ENCODE measurements around the gene ATF7.
"Not testable (repeated sequence)": the region's sequence is repeated elsewhere in the genome, so short reads cannot be mapped to it uniquely, and the experiment has no call there.

The ATF7 gene

GRCh38 chr12:53618275-53618674 is 7.9 kb downstream of the ATF7 start:
- H3K36me3 Mint-ChIP-seq = peaks cover 16 to 21% of the 10 kb centered on the region in 2 donors
- H3K9me3 Mint-ChIP-seq = no peaks in the 10 kb centered on the region
- DNase-seq (no peak), ATAC-seq (replicated peaks) (no peak)
- peak overlapping the region; percentile 62 to 75 for H3K4me3 Mint-ChIP-seq
- H3K27me3 Mint-ChIP-seq = no peaks in the 10 kb centered on the region
- peak overlapping the region; percentile 82 for H3K27ac Mint-ChIP-seq
- H3K4me1 Mint-ChIP-seq = peaks cover 15 to 32% of the 10 kb centered on the region in 2 donors

GRCh38 chr12:53617700-53618099 is 8.5 kb downstream of the ATF7 start:
- H3K27me3 Mint-ChIP-seq = no peaks in the 10 kb centered on the region
- H3K4me1 Mint-ChIP-seq = peaks cover 15 to 32% of the 10 kb centered on the region in 2 donors
- H3K27ac Mint-ChIP-seq = no peak overlapping the region
- ATAC-seq (replicated peaks) (no peak), DNase-seq (no peak)
- peak overlapping the region; percentile 57 to 75 for H3K4me3 Mint-ChIP-seq
- no peaks in the 10 kb centered on the region for H3K9me3 Mint-ChIP-seq
- peaks cover 16 to 21% of the 10 kb centered on the region in 2 donors for H3K36me3 Mint-ChIP-seq

DNA sequence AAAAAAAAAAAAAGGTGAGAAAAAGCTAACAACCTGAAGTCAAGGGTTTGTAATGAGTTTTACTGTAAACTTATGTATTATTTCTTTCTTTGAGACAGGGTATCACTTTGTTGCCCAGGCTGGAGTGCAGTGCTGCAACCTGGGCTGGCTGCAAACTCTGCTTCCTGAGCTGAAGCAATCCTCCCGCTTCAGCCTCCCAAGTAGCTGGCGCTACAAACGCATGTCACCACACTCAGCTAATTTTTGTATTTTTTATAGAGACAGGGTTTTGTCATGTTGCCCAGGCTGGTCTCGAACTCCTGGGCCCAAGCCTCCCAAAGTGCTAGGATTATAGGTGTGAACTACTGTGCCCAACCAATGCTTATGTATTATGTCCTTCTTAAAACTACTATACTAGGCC is 9.2 kb downstream of the ATF7 start:
- no peaks in the 10 kb centered on the region for H3K27me3 Mint-ChIP-seq
- H3K4me3 Mint-ChIP-seq = no peak overlapping the region
- peaks cover 15 to 32% of the 10 kb centered on the region in 2 donors for H3K4me1 Mint-ChIP-seq
- H3K27ac Mint-ChIP-seq = no peak overlapping the region
- ATAC-seq (replicated peaks) (no peak), DNase-seq (no peak)
- H3K36me3 Mint-ChIP-seq = peaks cover 14 to 21% of the 10 kb centered on the region in 2 donors
- no peaks in the 10 kb centered on the region for H3K9me3 Mint-ChIP-seq

DNA sequence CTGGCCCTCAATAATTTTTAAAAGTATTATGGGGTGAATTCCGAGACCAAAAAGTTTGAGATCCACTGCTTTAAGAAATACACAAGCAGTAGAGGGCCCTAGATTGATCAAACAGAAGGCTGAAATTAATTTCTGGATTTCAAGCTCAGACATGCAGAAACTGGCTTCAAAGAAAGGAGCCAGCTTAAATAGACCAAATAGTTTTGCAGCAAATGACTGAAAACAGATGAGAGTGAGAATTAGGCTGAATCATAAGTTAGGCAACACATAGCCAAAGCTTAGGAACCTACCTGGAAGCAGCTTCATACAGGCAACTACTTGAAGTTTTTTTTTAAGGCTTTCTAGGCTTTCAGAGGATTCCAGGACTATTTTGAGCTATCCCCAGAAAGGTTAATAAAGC is 12.4 kb downstream of the ATF7 start:
- DNase-seq = no peak
- Mint-ChIP-seq H3K27me3 (no peaks in the 10 kb centered on the region), H3K27ac (no peak overlapping the region), H3K4me3 (no peak overlapping the region), H3K36me3 (peaks cover 11 to 25% of the 10 kb centered on the region in 2 donors), H3K4me1 (peaks cover 9 to 23% of the 10 kb centered on the region in 2 donors), H3K9me3 (no peaks in the 10 kb centered on the region)
- no peak for ATAC-seq (replicated peaks)

DNA sequence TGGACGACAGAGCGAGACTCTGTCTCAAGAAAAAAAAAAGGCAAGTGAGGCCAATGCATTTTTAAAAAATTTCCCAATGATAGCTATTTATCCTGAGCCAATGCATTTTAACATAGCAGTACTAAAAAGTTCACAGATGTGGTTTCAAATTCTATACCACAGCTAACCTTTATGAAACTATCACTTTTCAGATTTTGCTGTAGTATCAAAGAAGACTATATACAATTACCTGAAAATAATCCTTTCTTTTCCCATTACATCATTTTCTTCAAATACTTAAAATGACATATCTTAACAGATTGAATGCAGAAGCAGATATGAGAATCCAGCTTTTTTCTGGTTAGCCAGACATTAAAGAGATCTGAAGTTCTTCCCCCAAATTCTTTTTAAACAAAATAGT is 13.2 kb downstream of the ATF7 start:
- DNase-seq (no peak), ATAC-seq (replicated peaks) (no peak)
- Mint-ChIP-seq H3K9me3 (no peaks in the 10 kb centered on the region), H3K4me3 (no peak overlapping the region), H3K27ac (no peak overlapping the region), H3K4me1 (peaks cover 3 to 15% of the 10 kb centered on the region in 2 donors), H3K27me3 (no peaks in the 10 kb centered on the region), H3K36me3 (peaks cover 9 to 25% of the 10 kb centered on the region in 2 donors)

DNA sequence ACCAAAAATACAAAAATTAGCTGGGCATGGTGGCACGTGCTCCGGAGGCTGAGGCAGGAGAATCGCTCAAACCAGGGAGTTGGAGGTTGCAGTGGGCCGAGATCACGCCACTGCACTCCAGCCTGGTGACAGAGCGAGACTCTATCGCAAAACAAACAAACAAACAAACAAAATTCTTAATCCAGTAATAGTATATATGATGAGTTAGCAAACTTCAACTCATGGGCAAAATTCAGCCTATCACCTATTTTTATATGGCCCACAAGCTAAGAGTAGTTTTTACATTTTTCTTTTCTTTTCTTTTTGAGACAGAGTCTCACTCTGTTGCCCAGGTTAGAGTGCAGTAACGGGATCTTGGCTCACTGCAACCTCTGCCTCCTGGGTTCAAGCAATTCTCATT is 14.9 kb downstream of the ATF7 start:
- DNase-seq = no peak
- no peaks in the 10 kb centered on the region for H3K9me3 Mint-ChIP-seq

GRCh38 chr12:53606688-53607087 is 19.5 kb downstream of the ATF7 start:
- not testable (repeated sequence) for H3K9me3 Mint-ChIP-seq; H3K27me3 Mint-ChIP-seq; H3K4me3 Mint-ChIP-seq; DNase-seq; H3K27ac Mint-ChIP-seq; ATAC-seq (replicated peaks)
- Mint-ChIP-seq H3K36me3 (peaks cover 2 to 24% of the 10 kb centered on the region in 2 donors), H3K4me1 (peaks cover 21 to 25% of the 10 kb centered on the region in 2 donors)

More for the DNA sequence above, 14.9 kb downstream of the ATF7 start:
- H3K27ac Mint-ChIP-seq = no peak overlapping the region
- no peak overlapping the region for H3K4me3 Mint-ChIP-seq
- H3K4me1 Mint-ChIP-seq = peaks cover 0 to 5% of the 10 kb centered on the region in 2 donors
- H3K36me3 Mint-ChIP-seq = peaks cover 7 to 21% of the 10 kb centered on the region in 2 donors
- no peak for ATAC-seq (replicated peaks)
- H3K27me3 Mint-ChIP-seq = no peaks in the 10 kb centered on the region

DNA sequence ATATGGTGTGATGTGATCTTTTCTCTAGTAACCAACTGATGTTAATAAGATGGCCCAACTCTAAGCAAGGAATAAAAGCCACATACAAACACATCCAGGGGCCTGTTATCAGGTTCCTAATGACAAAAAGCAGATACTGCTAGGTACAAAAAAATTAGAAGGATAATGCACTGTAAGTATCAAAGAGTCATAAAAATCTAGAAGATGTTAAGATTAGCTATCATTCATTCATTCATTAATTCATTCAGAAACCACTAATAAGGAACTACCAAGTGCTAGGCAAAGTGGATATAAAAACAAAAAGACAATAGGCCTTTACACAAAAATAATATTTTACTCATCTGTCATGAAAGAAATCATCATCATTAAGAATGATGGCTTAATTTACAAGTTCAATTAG is 21.6 kb downstream of the ATF7 start:
- ATAC-seq (replicated peaks) (no peak), DNase-seq (no peak)
- Mint-ChIP-seq H3K9me3 (no peaks in the 10 kb centered on the region), H3K4me3 (no peak overlapping the region), H3K27ac (no peak overlapping the region), H3K36me3 (peaks cover 9 to 33% of the 10 kb centered on the region in 2 donors), H3K4me1 (peaks cover 24 to 36% of the 10 kb centered on the region in 2 donors), H3K27me3 (no peaks in the 10 kb centered on the region)

GRCh38 chr12:53603804-53604203 is 22.4 kb downstream of the ATF7 start:
- DNase-seq (no peak), ATAC-seq (replicated peaks) (no peak)
- H3K27ac Mint-ChIP-seq = no peak overlapping the region
- H3K27me3 Mint-ChIP-seq = no peaks in the 10 kb centered on the region
- H3K4me1 Mint-ChIP-seq = peaks cover 24 to 36% of the 10 kb centered on the region in 2 donors
- H3K36me3 Mint-ChIP-seq = peaks cover 10 to 31% of the 10 kb centered on the region in 2 donors
- no peaks in the 10 kb centered on the region for H3K9me3 Mint-ChIP-seq
- no peak overlapping the region for H3K4me3 Mint-ChIP-seq

DNA sequence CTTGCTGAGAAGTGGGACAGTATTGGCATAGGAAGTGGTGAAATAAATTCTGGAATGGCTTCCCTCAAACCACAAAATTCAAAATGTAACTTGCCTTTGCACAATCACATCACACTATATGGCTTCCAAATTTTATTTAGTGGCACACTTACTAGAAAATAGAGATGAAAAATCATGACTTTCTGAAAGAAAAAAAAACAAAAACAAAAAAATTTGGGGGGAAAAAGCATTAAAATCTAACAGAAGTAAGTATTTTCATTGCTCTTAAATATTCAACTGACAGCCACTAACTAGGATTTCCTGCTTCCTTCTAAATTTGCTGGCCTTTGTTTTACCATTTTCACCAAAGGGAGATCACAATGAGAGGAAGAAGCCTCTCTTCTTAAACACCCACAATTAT is 23.0 kb downstream of the ATF7 start:
- no peak overlapping the region for H3K4me3 Mint-ChIP-seq
- H3K27ac Mint-ChIP-seq = no peak overlapping the region
- ATAC-seq (replicated peaks) (no peak), DNase-seq (no peak)
- H3K27me3 Mint-ChIP-seq = no peaks in the 10 kb centered on the region
- H3K4me1 Mint-ChIP-seq = peaks cover 25 to 39% of the 10 kb centered on the region in 2 donors
- H3K36me3 Mint-ChIP-seq = peaks cover 12 to 32% of the 10 kb centered on the region in 2 donors
- H3K9me3 Mint-ChIP-seq = peaks cover 1% of the 10 kb centered on the region in 2 donors

- H3K27ac Mint-ChIP-seq = peak overlapping the region; percentile 7
These were observed 23.9 kb downstream of the ATF7 start for GRCh38 chr12:53602176-53602864.

GRCh38 chr12:53601296-53601847 is 24.8 kb downstream of the ATF7 start:
- Mint-ChIP-seq H3K4me3 (peak overlapping the region; percentile 62), H3K36me3 (peaks cover 17 to 45% of the 10 kb centered on the region in 2 donors)
- no peak for DNase-seq

More at GRCh38 chr12:53602176-53602864, 23.9 kb downstream of the ATF7 start:
- Mint-ChIP-seq H3K36me3 (peaks cover 17 to 38% of the 10 kb centered on the region in 2 donors), H3K4me3 (peak overlapping the region; percentile 62), H3K9me3 (peaks cover 1 to 4% of the 10 kb centered on the region in 2 donors), H3K4me1 (peaks cover 30 to 44% of the 10 kb centered on the region in 2 donors), H3K27me3 (no peaks in the 10 kb centered on the region)
- ATAC-seq (replicated peaks) (no peak), DNase-seq (no peak)

DNA sequence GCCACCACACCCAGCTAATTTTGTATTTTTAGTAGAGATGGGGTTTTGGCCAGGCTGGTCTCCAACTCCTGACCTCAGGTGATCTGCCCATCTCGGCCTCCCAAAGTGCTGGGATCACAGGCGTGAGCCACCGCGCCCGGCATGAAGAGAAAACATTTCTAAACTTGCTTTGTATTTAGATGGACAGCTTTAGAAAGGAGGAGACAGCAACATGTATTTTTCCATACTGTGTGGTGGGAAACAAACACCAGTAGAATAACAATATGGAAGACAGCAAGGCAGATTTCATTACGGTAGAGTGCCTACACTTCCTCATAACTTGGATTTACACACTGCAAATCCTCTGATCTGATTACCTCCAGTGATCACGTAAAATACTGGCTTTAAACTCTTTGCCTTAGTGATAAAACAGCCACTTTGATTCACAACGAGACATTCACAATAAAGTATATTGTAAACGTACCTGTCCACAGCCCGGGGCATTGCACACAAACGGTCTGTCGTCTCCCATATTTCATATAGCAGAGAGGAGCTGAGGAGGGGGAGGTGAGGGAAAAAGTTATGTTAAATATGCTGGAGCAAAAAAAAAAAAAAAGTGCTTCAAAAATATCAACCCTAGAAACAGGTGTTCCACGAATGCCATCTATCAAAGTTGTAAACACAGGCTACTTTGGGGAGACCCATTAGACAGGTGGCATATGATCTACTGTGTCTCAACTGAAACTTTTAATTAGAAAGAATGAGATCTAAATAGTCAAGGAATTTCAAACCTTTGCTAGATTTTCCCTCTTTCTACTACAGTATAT is 25.5 kb downstream of the ATF7 start:
- no peak overlapping the region for H3K27ac Mint-ChIP-seq
- H3K27me3 Mint-ChIP-seq = no peaks in the 10 kb centered on the region
- peaks cover 30 to 49% of the 10 kb centered on the region in 2 donors for H3K4me1 Mint-ChIP-seq
- H3K36me3 Mint-ChIP-seq = peaks cover 17 to 45% of the 10 kb centered on the region in 2 donors
- H3K9me3 Mint-ChIP-seq = peaks cover 1 to 4% of the 10 kb centered on the region in 2 donors
- no peak for DNase-seq
- no peak overlapping the region for H3K4me3 Mint-ChIP-seq
- no peak for ATAC-seq (replicated peaks)

More at GRCh38 chr12:53601296-53601847, 24.8 kb downstream of the ATF7 start:
- Mint-ChIP-seq H3K27me3 (no peaks in the 10 kb centered on the region), H3K27ac (peak overlapping the region; percentile 25), H3K9me3 (peaks cover 1 to 4% of the 10 kb centered on the region in 2 donors), H3K4me1 (peaks cover 30 to 49% of the 10 kb centered on the region in 2 donors)
- no peak for ATAC-seq (replicated peaks)

GRCh38 chr12:53599579-53599978 is 26.6 kb downstream of the ATF7 start:
- peaks cover 1 to 4% of the 10 kb centered on the region in 2 donors for H3K9me3 Mint-ChIP-seq

More at GRCh38 chr12:53599579-53599978, 26.6 kb downstream of the ATF7 start:
- Mint-ChIP-seq H3K36me3 (peaks cover 17 to 45% of the 10 kb centered on the region in 2 donors), H3K27ac (no peak overlapping the region), H3K27me3 (no peaks in the 10 kb centered on the region), H3K4me3 (no peak overlapping the region), H3K4me1 (peaks cover 30 to 49% of the 10 kb centered on the region in 2 donors)
- no peak for DNase-seq
- no peak for ATAC-seq (replicated peaks)

All from stimulated activated naive B cell treated with anti-CD40 and anti-IgM and Interleukin-4, amounts not matched to agents 10 μg/mL and 1 μg/mL and 100 μg/mL, for 72 hours (primary cell).